Right renal pelvis (tissue), 4 donors: ENCODE measurements around the gene FSTL4. TPM values are rescaled to one million over a fixed set of nuclear protein-coding genes. Genes with fewer than 3 reads are reported as not detected.

Source experiments
- DNase-seq, 4 donors: peaks; one replicate each; pipeline ENCODE4 v3.0.0-alpha.2; 2013; ENCODE audit warnings: low read depth in 4 of 4, low spot score in 3 of 4, missing footprints in 1 of 4
- polyA plus RNA-seq, 4 donors: library from polyadenylated mRNA; unstranded; fragments of 120-200 nt; gene quantifications; one replicate each; pipeline ENCODE4 v1.2.1, GENCODE V29; 2013; ENCODE audit not compliant: insufficient read length in 4 of 4

Gene FSTL4
- polyA plus RNA-seq, 4 donors, result 0.74 to 1.1 (median 0.86) TPM

GRCh38 chr5:133336121-133336968 lies 276.0 kb downstream of the FSTL4 start:
- DNase-seq, result no peak

GRCh38 chr5:133334796-133335639 lies 277.3 kb downstream of the FSTL4 start:
- no peak for DNase-seq

GRCh38 chr5:133333326-133334150 lies 278.8 kb downstream of the FSTL4 start:
- no peak for DNase-seq

GRCh38 chr5:133332439-133333024 lies 279.8 kb downstream of the FSTL4 start:
- no peak for DNase-seq

GRCh38 chr5:133331941-133332340 lies 280.4 kb downstream of the FSTL4 start:
- DNase-seq, result no peak

- no peak for DNase-seq
Observed at GRCh38 chr5:133330956-133331355, 281.4 kb downstream of the FSTL4 start.

- no peak for DNase-seq
Observed at GRCh38 chr5:133328800-133329199, 283.5 kb downstream of the FSTL4 start.

GRCh38 chr5:133327946-133328401 lies 284.4 kb downstream of the FSTL4 start:
- no peak for DNase-seq

GRCh38 chr5:133326361-133326760 lies 286.0 kb downstream of the FSTL4 start:
- no peak for DNase-seq

GRCh38 chr5:133325864-133326263 lies 286.5 kb downstream of the FSTL4 start:
- no peak for DNase-seq

- DNase-seq, result no peak
Observed at GRCh38 chr5:133324926-133325325, 287.4 kb downstream of the FSTL4 start.

GRCh38 chr5:133323494-133324457 lies 288.6 kb downstream of the FSTL4 start:
- DNase-seq, result no peak

- no peak for DNase-seq
Observed at GRCh38 chr5:133322743-133323142, 289.6 kb downstream of the FSTL4 start.

- DNase-seq, result no peak
Observed at GRCh38 chr5:133321833-133322420, 290.4 kb downstream of the FSTL4 start.

- DNase-seq, result no peak
Observed at GRCh38 chr5:133321286-133321832, 291.0 kb downstream of the FSTL4 start.

GRCh38 chr5:133319905-133320520 lies 292.3 kb downstream of the FSTL4 start:
- DNase-seq, result no peak

- DNase-seq, result no peak
Observed at GRCh38 chr5:133319244-133319643, 293.1 kb downstream of the FSTL4 start.

- no peak for DNase-seq
Observed at GRCh38 chr5:133317558-133317957, 294.8 kb downstream of the FSTL4 start.
